MM.1S (cell line): ENCODE data around the gene CDKL1.

Experiments used
- DNase-seq: peaks from one replicate; pipeline ENCODE4 v3.0.0-alpha.2; 2015
- H2AFZ ChIP-seq: fragments of 300-600 bp; sonication (generic); 2 replicates; pipeline ENCODE4 v1.6.0; 2016; ENCODE audit warnings: antibody characterized with exemption, low read length
- H3F3A ChIP-seq: fragments of 300-600 bp; sonication (generic); 2 replicates; pipeline ENCODE4 v1.6.1; 2016; ENCODE audit warnings: mild to moderate bottlenecking, antibody characterized with exemption, low read length, moderate library complexity, mixed read lengths; ENCODE audit not compliant: insufficient read depth
- H3K27ac ChIP-seq: fragments of 300-600 bp; sonication (generic); 2 replicates; pipeline ENCODE4 v1.5.1; 2016; ENCODE audit warnings: mild to moderate bottlenecking, low read length
- H3K27me3 ChIP-seq: fragments of 300-600 bp; sonication (generic); replicated peaks from 2 replicates; pipeline ENCODE4 v1.6.0; 2016; ENCODE audit warnings: low read length; ENCODE audit not compliant: insufficient read depth
- H3K36me3 ChIP-seq: fragments of 300-600 bp; sonication (generic); replicated peaks from 2 replicates; pipeline ENCODE4 v1.6.1; 2016; ENCODE audit warnings: mild to moderate bottlenecking, low read length, mixed read lengths; ENCODE audit not compliant: insufficient read depth
- H3K4me1 ChIP-seq: fragments of 300-600 bp; sonication (generic); 2 replicates; pipeline ENCODE4 v1.6.1; 2016; ENCODE audit warnings: low read length, mixed read lengths
- H3K4me2 ChIP-seq: fragments of 300-600 bp; sonication (generic); 2 replicates; pipeline ENCODE4 v1.6.0; 2016; ENCODE audit warnings: low read depth, low read length
- H3K4me3 ChIP-seq: fragments of 300-600 bp; sonication (generic); 2 replicates; pipeline ENCODE4 v1.5.1; 2016; ENCODE audit warnings: low read length, mixed read lengths
- H3K79me2 ChIP-seq: fragments of 300-600 bp; sonication (generic); 2 replicates; pipeline ENCODE4 v1.6.1; 2016; ENCODE audit warnings: mixed run types, low read length, mixed read lengths
- H3K9ac ChIP-seq: fragments of 300-600 bp; sonication (generic); 2 replicates; pipeline ENCODE4 v1.6.1; 2016; ENCODE audit warnings: low read length, mixed read lengths
- H3K9me2 ChIP-seq: fragments of 300-600 bp; sonication (generic); replicated peaks from 2 replicates; pipeline ENCODE4 v1.6.1; 2016; ENCODE audit warnings: mild to moderate bottlenecking, low read length, mixed read lengths; ENCODE audit not compliant: insufficient read depth
- H3K9me3 ChIP-seq: fragments of 300-600 bp; sonication (generic); replicated peaks from 2 replicates; pipeline ENCODE4 v1.6.1; 2016; ENCODE audit warnings: mild to moderate bottlenecking, low read length, mixed read lengths; ENCODE audit not compliant: insufficient read depth
- H4K20me1 ChIP-seq: fragments of 300-600 bp; sonication (generic); 2 replicates; pipeline ENCODE4 v1.6.1; 2016; ENCODE audit warnings: mild to moderate bottlenecking, low read length, moderate library complexity, mixed read lengths; ENCODE audit not compliant: insufficient read depth
- EZH2 ChIP-seq: fragments of 300-600 bp; sonication (generic); optimal IDR thresholded peaks from 2 replicates; pipeline ENCODE3; 2017; ENCODE audit warnings: low read depth, mild to moderate bottlenecking, antibody characterized with exemption, low read length, mixed read lengths
- EZH2phosphoT487 ChIP-seq: fragments of 300-600 bp; sonication (generic); IDR thresholded peaks from 2 replicates; pipeline ENCODE4 v1.6.1; 2018; ENCODE audit warnings: antibody characterized with exemption, low read length
- TF ChIP-seq, protein P1 (sequence below): fragments of 300-600 bp; sonication (generic); IDR thresholded peaks from 2 replicates; pipeline ENCODE4 v1.5.1; 2016; ENCODE audit warnings: antibody characterized with exemption, low read length, mixed read lengths

Gene CDKL1

DNA sequence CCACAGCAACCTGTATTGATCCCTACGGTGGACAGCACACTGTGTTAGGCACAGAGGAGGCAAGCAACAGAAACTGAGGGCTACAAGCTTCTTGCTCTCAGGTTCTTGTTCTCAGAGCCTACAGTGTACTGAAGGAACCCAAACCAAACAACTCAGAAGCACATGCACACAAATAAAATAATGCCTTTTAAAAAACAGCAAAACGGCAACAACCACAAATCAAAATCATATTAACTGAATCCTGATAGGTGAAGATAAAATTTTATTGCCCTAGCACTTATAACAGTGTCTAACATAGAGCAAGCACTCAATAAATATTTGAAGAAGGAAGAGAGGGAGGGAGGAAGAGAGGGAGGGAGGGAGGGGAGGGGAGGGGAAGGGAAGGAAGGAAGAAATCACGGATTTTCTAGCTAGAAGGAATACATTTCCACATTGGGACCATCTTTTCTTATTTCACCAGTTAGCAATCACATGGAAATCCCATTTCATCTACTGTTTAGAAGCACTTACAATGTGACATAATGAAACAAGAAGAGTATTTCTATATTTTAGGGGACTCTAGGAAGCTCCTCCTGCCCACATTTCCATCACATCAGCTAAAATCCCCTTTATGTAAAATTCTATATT is 57.4 kb downstream of the CDKL1 start:
- no peak overlapping the region for H3K4me3 ChIP-seq
- no peaks in the 10 kb centered on the region for H3F3A ChIP-seq
- DNase-seq: no peak
- no peak overlapping the region for H3K27ac ChIP-seq
- H3K9me2 ChIP-seq: no peaks in the 10 kb centered on the region
- H2AFZ ChIP-seq: no peak overlapping the region
- no peak overlapping the region for H3K9ac ChIP-seq
- H3K4me1 ChIP-seq: no peaks in the 10 kb centered on the region
- TF ChIP-seq EZH2 (no peak), EZH2phosphoT487 (no peak)
- TF ChIP-seq, protein P1, sequence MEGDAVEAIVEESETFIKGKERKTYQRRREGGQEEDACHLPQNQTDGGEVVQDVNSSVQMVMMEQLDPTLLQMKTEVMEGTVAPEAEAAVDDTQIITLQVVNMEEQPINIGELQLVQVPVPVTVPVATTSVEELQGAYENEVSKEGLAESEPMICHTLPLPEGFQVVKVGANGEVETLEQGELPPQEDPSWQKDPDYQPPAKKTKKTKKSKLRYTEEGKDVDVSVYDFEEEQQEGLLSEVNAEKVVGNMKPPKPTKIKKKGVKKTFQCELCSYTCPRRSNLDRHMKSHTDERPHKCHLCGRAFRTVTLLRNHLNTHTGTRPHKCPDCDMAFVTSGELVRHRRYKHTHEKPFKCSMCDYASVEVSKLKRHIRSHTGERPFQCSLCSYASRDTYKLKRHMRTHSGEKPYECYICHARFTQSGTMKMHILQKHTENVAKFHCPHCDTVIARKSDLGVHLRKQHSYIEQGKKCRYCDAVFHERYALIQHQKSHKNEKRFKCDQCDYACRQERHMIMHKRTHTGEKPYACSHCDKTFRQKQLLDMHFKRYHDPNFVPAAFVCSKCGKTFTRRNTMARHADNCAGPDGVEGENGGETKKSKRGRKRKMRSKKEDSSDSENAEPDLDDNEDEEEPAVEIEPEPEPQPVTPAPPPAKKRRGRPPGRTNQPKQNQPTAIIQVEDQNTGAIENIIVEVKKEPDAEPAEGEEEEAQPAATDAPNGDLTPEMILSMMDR: no peak
- no peaks in the 10 kb centered on the region for H3K27me3 ChIP-seq
- no peaks in the 10 kb centered on the region for H3K36me3 ChIP-seq
- no peak overlapping the region for H3K4me2 ChIP-seq
- H4K20me1 ChIP-seq: no peaks in the 10 kb centered on the region
- no peaks in the 10 kb centered on the region for H3K9me3 ChIP-seq
- H3K79me2 ChIP-seq: no peaks in the 10 kb centered on the region

DNA sequence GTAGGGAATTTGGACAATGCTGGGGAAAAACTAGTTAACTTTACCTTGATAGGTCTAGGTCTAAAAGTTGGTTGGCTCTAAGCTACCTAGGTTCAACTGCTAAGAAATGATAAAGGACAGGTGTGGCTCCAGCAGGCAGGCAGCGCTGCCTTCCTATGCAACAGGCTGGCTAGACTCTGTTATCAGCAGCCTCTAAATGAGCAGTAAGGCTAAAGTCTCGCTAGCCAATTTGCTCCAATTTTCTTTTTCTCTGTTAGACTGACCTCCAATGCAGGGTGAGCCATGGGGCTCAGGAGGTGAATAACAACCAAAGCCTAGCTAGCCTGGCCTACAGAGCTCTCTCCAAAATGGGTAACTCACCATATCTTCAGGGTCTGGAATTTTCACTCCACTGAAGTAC is 58.1 kb downstream of the CDKL1 start:
- H3K4me1 ChIP-seq: no peaks in the 10 kb centered on the region
- H3K9me2 ChIP-seq: no peaks in the 10 kb centered on the region
- H3K9me3 ChIP-seq: no peaks in the 10 kb centered on the region
- H3K4me2 ChIP-seq: no peak overlapping the region
- no peaks in the 10 kb centered on the region for H3F3A ChIP-seq
- no peaks in the 10 kb centered on the region for H3K27me3 ChIP-seq
- no peak overlapping the region for H3K27ac ChIP-seq
- DNase-seq: no peak
- H3K79me2 ChIP-seq: no peaks in the 10 kb centered on the region
- H3K9ac ChIP-seq: no peak overlapping the region
- H4K20me1 ChIP-seq: no peaks in the 10 kb centered on the region
- H3K4me3 ChIP-seq: no peak overlapping the region
- TF ChIP-seq EZH2 (no peak), EZH2phosphoT487 (no peak)
- TF ChIP-seq, protein P1: no peak
- H2AFZ ChIP-seq: no peak overlapping the region
- no peaks in the 10 kb centered on the region for H3K36me3 ChIP-seq

DNA sequence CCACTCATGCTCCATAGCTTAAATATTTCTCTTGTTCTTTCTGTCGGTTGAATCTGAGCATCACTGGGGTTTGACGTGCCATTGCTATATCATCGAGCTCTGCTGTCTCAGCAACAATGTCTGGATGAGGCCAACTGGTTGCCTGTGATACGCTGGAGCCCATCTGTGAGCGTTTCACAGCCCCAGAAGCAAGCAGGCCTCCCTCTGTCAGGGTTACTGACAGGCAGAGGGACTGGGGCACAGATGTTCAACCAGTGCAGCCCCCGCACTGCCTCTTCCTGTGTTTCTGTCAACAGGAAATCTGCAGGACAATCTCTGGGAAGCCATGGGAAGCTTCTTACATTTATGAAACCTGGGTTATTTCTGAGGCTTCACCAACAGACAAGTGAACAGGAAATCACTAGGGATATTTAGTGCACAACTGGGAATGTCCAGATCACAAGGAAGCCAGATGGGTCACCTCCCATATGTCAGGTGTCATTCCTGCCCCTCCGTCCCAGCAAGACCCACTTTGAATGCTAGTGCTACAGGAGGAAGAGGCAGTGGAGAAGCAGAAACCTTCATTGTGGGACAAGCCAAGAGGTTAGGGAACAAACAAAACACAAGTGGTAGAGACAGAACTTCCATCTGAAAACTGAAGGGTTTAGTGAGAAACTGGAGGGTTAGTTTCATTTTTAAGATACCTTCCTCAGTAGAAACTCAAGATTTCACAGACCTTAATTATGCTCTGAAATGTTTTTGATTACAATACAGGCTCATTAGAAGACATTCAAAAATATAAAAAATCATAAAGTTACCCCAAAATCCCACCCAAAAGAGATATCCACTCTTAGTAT is 60.5 kb downstream of the CDKL1 start:
- Histone ChIP-seq H3K4me1 (no peaks in the 10 kb centered on the region), H3K9me3 (no peaks in the 10 kb centered on the region), H3K4me3 (no peak overlapping the region), H4K20me1 (no peaks in the 10 kb centered on the region), H2AFZ (0 out of 2 replicates have a peak overlapping the region, but pooled peaks have one; percentile 31), H3K36me3 (no peaks in the 10 kb centered on the region), H3K9me2 (no peaks in the 10 kb centered on the region), H3K9ac (no peak overlapping the region), H3K27me3 (no peaks in the 10 kb centered on the region), H3K27ac (no peak overlapping the region), H3K79me2 (no peaks in the 10 kb centered on the region), H3K4me2 (peak overlapping the region; percentile 24; the same call in 1 of the 2 replicates), H3F3A (no peaks in the 10 kb centered on the region)
- no peak for TF ChIP-seq EZH2phosphoT487
- TF ChIP-seq EZH2: no peak
- TF ChIP-seq, protein P1: no peak
- DNase-seq: peak; percentile 7
